ENCODE results near the gene SP9.

SP9 gene

DNA sequence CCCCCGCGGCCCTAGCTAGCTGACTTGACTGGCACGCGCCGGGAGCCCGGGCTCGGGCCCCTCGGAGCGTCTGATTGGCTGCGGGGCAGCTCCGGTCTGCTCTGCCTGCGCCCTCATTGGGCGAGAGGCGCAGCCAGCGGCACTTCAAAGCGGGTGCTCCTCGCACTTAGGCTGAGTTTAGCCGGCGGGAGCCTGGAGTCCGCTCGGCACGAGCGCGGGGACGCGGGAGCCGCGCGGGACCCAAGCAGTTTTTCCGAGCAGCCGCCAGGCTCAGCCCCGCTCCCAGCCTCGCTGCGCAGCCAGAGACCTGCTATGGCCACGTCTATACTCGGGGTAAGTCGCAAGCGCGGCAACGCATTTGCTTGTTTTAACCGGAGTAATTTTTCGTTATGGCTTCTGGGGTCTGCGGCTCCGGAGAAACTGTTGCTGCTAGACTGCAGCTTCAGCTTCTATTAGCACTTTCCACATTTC, at the start of gene SP9:
Gene SP9 (plus strand): TSS at position 174 of the 471 bp plus-strand sequence. CDS start 139 bp downstream, at position 313.
- TF ChIP-seq, protein P1, sequence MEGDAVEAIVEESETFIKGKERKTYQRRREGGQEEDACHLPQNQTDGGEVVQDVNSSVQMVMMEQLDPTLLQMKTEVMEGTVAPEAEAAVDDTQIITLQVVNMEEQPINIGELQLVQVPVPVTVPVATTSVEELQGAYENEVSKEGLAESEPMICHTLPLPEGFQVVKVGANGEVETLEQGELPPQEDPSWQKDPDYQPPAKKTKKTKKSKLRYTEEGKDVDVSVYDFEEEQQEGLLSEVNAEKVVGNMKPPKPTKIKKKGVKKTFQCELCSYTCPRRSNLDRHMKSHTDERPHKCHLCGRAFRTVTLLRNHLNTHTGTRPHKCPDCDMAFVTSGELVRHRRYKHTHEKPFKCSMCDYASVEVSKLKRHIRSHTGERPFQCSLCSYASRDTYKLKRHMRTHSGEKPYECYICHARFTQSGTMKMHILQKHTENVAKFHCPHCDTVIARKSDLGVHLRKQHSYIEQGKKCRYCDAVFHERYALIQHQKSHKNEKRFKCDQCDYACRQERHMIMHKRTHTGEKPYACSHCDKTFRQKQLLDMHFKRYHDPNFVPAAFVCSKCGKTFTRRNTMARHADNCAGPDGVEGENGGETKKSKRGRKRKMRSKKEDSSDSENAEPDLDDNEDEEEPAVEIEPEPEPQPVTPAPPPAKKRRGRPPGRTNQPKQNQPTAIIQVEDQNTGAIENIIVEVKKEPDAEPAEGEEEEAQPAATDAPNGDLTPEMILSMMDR (IDR thresholded peaks at IDR 0.05; ENCODE audit: insufficient read depth, low read length, missing control alignments), result no peak
- peak within 1 kb of the TSS; percentile 66 for H3K4me3 ChIP-seq (ENCODE audit: low read depth, low read length)
- DNase-seq (ENCODE audit: low read depth, low spot score), result no peak
- ChIA-PET POLR2A (no interaction called here), CTCF (interaction anchor here (1.2 to 3.1 kb wide), 2 partner anchors 10 to 13 kb away, joined by 3 to 11 read pairs; no protein-coding TSS in a partner anchor)

DNA sequence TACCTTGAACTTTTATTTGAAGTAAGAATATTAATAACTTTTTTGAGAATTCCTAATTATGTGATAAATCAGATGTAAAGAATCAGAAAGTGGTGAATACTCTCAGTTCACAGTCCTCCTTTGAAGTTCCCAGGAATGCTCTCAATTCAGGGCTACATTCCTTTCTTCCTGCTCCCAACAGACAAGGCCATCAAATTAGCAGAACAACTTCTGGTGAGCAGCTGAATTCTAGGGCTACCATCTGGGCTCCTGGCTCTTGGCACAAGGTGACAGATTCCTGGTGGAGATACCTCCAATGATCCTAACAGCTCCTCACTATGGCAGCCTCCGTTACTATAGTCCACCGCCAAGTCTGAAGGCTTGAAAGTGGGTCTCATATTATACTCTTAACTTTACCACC, 48.6 kb upstream of the SP9 start:
- TF ChIP-seq, protein P1 (IDR thresholded peaks at IDR 0.05; ENCODE audit: insufficient read depth, low read length, missing control alignments), result no peak
- no peak for DNase-seq (ENCODE audit: low read depth, low spot score)
- ChIA-PET CTCF (no interaction called here), POLR2A (no interaction called here)
- H3K4me3 ChIP-seq (ENCODE audit: low read depth, low read length), result no peak overlapping the region

DNA sequence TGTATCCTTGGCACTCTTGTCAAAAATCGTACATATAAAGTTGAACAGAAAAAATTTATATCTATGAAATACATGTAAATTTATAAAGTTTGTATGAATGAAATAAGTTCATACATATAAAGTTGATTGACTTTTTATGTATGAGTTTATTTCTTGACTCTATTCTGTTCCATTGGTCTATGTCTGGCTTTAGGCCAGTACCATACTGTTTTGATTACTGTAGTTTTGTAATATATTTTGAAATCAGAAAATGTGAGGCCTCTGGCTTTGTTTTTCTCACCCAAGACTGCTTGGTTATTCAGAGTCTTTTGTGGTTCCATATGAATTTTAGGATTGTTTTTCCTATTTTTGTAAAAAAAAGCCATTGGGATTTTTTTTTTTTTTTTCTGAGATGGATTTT, 41.8 kb upstream of the SP9 start:
- H3K4me3 ChIP-seq (ENCODE audit: low read depth, low read length), result no peak overlapping the region
- TF ChIP-seq, protein P1 (IDR thresholded peaks at IDR 0.05; ENCODE audit: insufficient read depth, low read length, missing control alignments), result no peak
- DNase-seq (ENCODE audit: low read depth, low spot score), result no peak
- POLR2A ChIA-PET, result no interaction called here
- CTCF ChIA-PET, result no interaction called here

DNA sequence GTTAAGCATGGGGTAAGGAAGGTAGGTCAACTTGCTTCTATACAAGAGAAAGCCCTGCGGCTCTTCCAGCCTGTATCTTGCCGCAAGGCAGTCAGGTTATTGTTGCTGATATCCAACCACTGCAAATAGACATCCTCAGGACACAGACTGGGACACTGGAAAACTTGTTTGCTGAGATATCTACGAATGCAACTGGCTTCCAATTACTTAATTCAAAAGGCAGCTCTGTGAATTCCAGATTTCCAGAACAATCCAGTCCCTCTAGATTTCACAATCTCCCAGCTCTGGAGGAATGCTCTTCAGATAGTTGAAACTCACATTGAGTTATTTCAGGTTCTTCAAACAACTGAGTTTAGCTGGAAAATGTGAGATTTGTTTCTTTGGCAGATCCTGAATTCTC, 34.6 kb upstream of the SP9 start:
- DNase-seq (ENCODE audit: low read depth, low spot score), result peak; percentile 28
- no peak overlapping the region for H3K4me3 ChIP-seq (ENCODE audit: low read depth, low read length)
- POLR2A ChIA-PET, result no interaction called here
- CTCF ChIA-PET, result no interaction called here
- TF ChIP-seq, protein P1 (IDR thresholded peaks at IDR 0.05; ENCODE audit: insufficient read depth, low read length, missing control alignments), result no peak

DNA sequence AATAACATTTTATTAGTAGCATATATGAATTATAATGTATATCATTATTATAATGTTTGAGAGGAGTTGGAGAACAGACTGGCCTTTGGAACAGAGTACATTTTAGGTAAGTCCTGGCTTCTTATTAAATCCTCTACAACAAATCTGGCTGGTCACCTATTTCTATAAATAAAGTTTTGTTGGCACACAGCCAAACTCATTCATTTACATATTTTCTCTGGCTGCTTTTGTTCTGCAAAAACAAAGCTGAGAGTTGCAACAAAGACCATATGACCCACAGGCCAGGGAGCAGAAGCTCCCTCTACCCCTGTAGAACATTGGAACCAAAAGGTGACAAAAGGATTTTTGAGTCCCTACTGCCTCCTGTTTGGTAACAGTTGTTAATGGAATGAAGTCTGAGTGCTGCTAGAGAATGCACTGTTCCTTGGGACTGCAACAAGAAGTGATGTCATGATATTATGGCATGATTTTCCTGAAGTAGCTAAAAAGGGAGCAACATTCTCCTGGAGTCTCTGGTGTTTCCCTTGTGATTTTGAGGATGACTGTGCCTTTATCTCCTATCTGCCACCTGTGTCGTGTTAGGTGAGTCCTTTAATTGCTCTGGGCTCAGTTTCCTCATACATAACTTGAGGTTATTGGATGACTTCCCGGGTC, 22.0 kb upstream of the SP9 start:
- no peak for DNase-seq (ENCODE audit: low read depth, low spot score)
- ChIA-PET CTCF (interaction anchor here (0.6 kb wide), 1 partner anchor 429 kb away, joined by 3 read pairs; no protein-coding TSS in a partner anchor), POLR2A (no interaction called here)
- H3K4me3 ChIP-seq (ENCODE audit: low read depth, low read length), result no peak overlapping the region
- TF ChIP-seq, protein P1 (IDR thresholded peaks at IDR 0.05; ENCODE audit: insufficient read depth, low read length, missing control alignments), result no peak

DNA sequence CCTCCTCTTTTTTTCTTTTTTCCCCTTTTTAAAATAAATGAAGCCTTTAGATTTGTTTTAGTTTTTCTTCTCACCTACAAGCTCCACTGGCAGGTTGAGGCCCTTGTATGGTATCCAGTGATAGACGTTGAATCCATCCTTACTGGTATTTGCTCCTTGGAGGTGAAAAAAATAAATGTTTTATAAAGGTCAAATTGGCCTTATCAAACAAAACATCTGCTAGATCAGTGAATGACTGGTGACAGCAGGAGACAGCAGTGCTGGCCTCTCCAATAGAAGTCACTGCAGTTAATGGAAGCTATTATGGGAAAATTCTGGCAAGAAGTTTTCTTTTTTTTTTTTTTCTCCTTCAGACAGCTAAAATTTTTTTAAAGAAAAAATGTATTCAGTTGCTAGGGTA, 12.6 kb upstream of the SP9 start:
- POLR2A ChIA-PET, result no interaction called here
- no peak for DNase-seq (ENCODE audit: low read depth, low spot score)
- CTCF ChIA-PET, result no interaction called here
- TF ChIP-seq, protein P1 (IDR thresholded peaks at IDR 0.05; ENCODE audit: insufficient read depth, low read length, missing control alignments), result no peak
- no peak overlapping the region for H3K4me3 ChIP-seq (ENCODE audit: low read depth, low read length)
